Ramos (cell line): Measurements from ENCODE around the gene IFNE.
"Not testable (repeated sequence)": the region's sequence is repeated elsewhere in the genome, so short reads cannot be mapped to it uniquely, and the experiment has no call there.

Experiments
- in situ Hi-C: fragments of 300-500 bp; cut with MboI; formaldehyde crosslinking; loops from one replicate; pipeline ENCODE4 v1.14.3; 2022; ENCODE audit warnings: low sequenced_read_pairs; ENCODE audit not compliant: unreplicated experiment

Gene IFNE

DNA sequence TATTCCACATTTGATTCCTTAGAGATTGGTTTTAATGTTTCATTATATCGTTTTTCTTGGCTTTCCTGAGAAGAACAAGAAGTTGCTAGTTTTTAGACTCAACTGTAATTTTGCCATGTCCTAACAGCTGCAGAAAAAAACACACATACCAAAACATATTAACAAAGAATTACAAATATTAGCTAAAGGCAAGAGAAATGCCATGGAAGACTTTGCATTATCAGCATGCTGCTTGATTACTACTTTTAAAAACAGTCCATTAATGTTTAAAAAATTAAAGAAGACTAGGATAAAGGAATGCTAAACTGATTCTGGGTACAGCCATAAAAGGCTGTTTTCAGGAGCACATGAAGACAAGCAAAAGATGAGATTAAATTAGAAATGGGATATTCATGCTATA is 20.5 kb upstream of the IFNE start:
- in situ Hi-C loops = no loop called here

DNA sequence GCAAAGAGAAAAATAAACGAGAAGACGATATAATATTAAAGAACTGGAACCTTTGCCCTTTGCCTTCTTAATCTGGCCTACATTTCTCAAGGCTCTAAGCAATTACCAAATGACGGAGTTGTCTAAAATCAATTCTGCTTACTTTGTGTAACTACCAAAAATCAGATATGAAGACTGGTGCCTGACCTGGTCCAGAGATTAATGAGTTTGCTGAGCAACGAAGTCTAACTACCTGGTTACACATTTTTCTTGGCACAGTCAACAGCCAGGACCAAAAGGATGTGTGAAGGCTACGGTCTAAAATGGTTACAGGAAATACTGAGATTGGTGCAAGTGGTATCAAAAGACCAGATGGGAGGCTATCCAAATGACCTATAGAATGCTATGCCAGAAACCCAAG is 17.8 kb upstream of the IFNE start:
- in situ Hi-C loops = no loop called here

DNA sequence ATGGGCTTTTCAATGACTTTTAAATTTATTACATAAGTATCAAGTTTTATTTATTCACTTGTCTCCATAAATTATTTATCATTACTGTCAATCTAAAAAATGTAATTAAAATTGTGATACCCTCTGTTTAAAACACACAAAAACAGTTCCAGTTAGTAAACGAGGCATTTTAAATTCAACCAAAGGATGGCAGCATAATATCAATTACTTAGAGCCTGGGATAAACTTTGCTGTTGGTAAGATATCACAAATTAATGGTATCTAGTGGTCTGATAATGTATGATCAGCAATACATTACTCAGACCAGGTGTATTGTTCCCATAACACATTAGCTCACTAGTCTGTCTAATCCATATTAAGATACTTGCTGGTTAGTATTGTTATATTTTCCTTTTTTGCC is 9.6 kb upstream of the IFNE start:
- in situ Hi-C loops = no loop called here

DNA sequence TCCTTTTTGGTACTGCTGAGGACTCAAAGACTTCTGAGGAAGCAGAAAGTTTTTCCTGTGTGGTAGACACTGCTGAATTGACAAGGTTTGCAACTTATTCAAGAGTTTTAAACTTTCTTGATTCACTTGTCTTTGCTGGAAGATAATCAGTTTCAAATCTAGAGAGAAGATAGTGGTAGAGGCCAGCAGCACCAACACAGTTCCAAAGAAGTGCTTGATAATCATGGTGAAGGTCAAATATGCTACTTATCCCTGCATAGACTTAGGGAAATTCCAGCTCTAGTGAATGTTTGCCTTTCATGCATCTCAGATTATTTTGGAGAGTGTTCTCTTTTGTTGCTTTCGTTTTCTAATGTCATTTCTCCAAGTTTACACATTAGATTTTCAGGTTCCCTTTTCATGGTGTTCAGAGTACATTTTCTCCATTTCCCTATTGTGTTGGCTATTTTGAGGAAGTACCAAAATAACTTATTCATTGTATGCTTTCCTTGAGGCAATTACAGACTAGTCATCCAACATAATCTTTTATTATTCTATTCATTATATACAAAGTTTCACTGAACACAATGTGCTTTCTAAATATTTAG is 550 bp downstream of the IFNE start:
- in situ Hi-C loops = no loop called here

DNA sequence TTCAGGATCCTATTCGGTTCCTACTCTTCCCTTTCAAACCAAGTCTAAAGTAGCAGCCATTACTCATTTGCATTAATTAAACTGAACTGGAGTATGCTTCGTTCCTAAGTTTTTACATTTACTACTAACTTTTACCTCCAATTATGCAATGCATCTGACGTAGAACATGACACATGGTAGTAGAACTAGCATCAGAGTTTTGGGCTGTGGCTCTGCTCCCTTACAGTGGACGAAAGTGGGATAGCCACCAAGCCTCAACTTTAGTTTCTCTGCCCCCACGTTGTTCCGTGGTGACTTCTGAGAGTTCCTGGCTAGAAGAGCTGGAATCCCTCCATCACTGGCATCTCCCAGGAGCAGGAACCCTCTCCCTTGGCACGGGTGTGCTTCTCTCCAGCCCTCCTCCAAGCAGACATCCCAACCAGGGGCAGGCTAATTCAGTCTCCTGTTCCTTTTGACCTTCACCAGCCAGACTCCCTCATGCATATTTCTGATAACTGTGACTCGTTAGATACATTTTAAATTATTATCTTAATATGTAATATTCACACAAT is 2.9 kb downstream of the IFNE start:
- in situ Hi-C loops = no loop called here

DNA sequence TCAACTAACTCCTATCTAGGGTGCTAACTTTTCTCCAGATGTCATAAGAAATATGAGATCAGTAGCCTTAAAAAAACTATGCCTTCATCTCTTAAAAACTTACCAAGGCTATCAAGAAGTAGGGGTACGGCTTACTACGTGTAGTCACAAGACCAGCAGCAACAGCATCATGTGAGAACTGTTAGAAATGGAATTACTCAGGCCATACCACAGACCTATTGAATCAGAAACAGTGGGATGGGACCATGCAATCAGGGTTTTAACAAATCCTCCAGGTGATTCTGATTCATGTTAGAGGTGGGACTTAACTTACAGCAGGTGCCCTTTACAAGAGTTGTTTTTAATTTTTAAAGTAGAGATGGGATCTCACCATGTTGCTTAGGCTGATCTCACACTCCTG is 4.6 kb downstream of the IFNE start:
- in situ Hi-C loops = no loop called here

DNA sequence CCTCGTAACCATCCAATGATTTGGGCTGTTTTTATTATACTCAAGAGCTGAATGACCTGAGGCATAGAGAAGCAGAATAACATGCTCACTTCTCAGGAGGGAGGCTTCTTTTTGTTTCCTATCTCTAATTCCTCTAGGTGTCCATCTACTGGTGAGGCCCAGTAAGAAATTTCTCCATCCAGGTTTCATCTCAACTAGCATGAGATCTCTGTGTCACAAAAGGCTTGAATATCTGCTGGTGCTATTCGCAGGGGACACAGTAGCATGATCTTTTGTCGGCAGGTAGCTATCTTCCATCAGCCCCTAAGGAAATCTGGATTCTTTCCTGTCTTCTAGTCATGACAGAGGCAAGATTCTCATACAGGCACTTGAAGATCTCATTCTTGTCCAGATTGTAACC is 8.9 kb downstream of the IFNE start:
- in situ Hi-C loops = no loop called here

DNA sequence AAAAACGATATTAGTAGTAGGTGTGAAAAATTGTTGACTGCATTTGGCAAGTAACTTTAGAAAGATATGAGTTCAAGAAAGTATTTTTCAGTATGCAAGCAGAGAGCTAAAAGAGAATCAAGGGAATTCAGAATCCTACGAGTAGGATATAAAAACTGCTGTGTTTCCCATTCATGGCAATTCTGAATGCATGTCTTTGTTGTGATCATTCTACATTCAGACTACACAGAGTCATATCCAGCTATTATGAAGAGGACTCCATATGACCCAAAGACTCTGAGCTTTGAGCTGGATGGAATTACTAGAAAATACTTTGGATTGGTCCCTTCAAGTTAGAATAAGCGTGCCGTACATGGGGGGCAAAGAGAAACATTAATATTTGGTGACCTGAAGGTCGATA is 12.0 kb downstream of the IFNE start:
- in situ Hi-C loops = no loop called here

DNA sequence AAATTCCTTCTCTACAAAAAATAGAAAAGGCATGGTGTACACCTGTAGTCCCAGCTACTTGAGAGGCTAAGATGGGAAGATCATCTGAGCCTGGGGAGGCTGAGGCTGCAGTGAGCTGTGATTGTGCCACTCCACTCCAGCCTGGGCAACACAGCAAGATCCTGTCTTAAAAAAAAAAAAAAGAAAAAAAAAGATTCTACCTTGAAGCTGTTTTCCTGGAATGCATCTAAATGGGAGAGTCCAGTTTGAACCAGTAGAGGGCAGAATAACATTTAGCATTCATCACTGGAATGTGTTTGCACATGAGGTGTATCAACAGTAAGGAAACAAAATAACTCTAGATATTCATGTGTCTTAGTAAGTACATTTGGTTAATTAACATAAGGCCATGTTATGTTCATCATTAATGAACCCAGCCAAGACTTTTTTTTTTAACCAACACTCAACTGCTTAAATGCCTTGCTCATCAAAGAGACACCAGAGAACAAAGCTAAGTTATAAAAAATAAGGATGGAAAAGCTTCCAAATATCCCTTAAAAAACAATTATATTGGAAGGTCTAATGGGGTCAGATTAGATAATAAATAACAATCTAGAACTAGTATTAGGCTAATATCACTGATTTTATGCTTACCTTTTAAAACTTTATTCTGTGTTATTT is 16.1 kb downstream of the IFNE start:
- in situ Hi-C loops = no loop called here

DNA sequence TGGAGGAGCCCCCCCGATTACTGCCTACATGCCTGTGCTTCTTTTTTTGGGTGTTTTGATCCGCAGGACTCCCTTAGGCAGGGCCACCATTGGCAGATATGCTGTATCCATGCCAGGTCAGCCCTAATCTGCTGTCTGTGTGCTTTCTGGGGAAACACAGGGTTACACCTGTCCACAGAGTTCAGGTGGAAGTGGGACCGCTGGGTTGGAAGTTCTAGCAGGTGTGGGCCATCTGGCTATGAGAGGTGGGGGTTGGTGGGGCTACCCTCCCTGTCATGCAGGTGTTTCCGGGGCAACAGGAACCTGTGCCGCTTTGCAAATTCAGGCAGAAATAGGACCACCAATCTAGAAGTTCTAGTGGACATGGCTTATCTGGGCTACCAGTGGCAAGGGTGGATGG is 17.0 kb downstream of the IFNE start:
- in situ Hi-C loops = no loop called here

DNA sequence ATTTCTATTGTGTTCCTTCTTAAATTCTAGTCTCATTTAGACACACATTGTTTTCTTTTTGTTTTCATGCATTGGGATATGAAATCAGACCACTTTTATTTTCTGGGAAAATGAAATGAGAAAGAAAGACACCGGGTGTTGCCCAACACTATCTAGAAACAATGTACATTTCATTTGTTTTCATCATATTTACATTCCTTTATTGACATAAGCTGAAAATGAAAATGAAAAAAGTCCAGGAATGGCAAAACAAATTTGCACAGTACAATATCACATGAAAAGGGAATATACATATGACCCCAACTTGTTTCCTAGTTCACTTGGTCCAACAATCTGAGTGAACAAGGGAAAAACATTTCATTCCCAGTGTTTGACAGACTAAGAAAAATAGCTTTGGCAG is 20.7 kb downstream of the IFNE start:
- in situ Hi-C loops = no loop called here

DNA sequence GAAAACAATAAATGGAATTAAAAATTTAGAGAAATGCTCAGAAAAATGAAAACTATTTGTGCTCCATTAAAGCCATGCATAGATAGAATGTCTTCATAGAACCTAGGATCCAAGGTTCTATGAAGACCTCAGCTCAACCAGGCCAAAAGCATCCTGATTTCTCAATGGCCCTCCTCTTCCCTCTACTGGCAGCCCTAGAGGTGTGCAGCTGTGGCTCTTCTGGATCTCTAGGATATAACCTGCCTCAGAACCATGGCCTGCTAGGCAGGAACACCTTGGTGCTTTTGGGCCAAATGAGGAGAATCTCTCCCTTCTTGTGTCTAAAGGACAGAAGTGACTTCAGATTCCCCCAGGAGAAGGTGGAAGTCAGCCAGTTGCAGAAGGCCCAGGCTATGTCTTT is 26.8 kb downstream of the IFNE start:
- in situ Hi-C loops = no loop called here

DNA sequence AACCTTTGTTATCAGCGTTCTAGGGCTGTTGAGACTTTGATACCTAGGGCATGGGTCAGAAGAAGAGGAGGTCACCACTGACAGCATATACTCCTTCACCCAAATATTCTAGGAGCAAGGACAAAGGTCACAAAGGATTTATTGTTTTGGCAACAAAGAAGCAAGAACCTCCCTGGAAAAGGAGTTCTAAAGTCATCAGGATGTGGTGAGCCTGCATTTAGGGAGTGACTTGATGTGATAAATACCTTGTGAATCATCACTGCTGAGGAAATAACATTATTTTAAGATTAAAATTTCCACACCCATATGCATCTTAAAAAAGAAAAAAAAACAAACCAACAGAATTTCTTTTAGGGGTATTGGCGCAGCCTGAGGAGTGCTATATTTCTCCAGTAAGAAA is 28.0 kb downstream of the IFNE start:
- in situ Hi-C loops = no loop called here

DNA sequence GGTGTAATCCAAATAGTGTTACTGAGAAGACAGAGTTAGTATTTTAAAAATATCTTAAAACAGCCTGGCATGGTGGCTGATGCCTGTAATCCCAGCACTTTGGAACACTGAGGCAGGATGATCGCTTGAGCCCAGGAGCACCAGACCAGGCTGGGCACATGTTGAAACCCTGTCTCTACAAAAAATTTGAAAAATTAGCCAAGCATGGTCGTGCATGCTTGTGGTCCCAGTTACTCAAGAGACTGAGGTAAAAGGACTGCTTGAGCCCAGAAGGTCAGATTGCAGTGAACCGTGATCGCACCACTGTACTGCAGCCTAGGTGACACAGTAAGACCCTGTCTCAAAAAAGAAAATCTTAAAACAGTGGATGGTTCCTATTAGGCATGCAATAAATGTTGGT is 29.4 kb downstream of the IFNE start:
- in situ Hi-C loops = no loop called here

DNA sequence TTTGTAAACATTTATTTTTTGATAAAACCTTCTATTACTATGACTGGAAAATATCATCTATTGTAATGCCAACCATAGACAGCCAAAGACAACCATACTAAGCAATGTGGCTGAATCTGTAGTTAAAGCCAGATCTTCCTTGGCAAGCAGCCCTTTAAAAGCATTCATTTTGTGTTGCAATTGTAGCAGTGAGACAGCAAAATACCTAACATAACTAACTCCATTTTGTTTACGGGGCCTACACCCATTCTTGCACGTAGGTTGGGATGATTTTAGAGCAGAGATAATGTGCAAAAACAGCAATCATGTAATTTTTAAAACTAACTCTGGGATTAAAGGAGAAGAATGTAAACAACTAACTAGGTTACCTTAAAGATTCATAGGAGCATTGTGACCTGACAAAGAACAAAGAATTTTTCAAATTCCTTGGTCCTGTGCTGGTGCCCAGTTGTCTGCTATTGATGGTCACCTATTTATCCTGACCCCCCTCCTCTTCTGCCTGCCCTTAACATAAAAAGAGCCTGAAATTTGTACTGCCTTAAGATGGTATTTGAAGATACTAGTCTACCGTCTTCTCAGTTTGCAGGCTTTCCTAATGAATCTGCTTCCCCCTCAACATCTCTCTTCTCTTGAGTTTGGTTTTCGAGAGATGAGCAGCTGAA is 31.2 kb downstream of the IFNE start:
- in situ Hi-C loops = no loop called here

DNA sequence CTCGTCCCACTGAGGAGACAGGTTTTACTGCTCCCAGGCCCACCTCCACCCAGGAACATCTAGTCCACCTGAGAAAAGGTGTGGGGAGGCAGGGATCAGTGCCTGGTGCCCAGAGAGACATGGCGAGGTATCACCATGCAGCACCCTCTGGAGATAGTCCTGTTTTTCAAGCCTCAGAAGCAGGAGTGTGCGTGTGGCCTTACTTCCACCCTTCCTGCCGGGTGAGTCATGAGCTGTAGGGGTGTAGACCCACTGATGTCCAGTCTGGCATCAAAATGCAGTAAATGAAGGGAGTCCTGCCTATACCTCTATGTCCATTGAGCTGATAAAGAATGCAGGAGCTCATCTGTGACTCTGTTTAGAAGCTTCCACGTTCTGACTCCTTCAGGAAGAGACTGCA is 32.8 kb downstream of the IFNE start:
- in situ Hi-C loops = not testable (repeated sequence)

DNA sequence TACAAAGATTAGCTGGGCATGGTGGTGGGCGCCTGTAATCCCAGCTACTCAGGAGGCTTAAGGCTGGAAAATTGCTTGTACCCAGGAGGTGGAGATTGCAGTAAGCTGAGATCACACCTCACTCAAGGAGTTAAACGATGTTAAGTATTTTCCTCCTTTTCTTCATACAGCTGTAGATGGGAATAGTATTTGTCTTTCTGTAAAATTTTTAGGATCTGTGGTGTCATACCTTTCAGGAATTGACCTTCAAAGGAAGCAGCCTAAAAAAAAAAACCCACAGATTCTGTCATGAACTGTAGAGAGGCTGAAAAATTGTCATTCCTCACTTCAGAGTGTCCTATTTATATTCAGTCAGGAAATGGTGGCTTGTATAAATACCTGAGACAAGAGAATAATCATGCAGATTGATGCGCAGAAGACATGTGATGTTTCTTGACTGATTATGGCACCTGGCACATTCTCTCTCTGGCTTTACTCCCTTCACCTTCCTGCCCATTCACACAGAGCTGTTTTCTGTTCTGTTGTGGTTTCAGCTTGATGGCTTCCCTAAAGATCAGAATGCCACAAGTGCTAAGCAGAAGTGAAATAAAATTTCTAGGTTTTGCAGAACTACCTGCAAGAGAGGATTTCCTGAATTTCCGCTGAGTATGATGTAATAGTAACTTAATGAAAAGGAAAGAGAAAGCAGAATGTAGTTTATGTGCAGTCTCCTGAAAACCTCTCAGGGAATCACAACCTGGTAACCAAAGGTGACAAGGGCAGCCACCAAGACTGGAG is 38.1 kb downstream of the IFNE start:
- in situ Hi-C loops = no loop called here

DNA sequence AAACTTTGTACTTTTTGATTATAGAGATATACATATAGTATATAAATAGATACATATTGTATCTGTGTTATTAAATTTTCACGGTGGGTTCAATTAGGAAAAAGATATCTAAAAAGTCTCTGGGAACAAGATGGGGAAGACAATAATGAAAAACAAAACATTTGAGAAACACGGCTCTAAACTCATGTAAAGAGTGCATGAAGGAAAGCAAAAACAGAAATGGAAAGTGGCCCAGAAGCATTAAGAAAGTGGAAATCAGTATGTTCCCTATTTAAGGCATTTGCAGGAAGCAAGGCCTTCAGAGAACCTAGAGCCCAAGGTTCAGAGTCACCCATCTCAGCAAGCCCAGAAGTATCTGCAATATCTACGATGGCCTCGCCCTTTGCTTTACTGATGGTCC is 42.0 kb downstream of the IFNE start, which contains the start of gene IFNA1:
IFNA1 (plus strand) TSS at position 301 of the 400 bp plus-strand sequence; CDS start at position 370, 69 bp downstream.
- in situ Hi-C loops = no loop called here

DNA sequence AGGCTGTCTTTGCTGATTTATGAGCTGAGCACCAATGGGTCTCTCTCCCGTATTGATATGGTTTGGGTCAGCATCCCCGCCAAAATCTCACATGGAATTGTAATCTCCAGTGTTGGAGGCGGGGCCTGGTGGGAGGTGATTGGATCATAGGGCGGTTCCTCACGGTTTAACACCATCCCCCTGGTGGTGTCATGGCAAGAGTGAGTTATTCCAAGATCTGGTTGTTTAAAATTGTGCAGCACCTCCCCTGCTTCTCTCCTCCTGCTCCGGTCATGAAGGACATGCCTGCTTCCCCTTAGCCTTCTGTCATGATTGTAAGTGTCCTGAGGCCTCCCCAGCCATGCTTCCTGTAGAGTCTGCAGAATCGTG is 47.1 kb downstream of the IFNE start:
- in situ Hi-C loops = not testable (repeated sequence)

DNA sequence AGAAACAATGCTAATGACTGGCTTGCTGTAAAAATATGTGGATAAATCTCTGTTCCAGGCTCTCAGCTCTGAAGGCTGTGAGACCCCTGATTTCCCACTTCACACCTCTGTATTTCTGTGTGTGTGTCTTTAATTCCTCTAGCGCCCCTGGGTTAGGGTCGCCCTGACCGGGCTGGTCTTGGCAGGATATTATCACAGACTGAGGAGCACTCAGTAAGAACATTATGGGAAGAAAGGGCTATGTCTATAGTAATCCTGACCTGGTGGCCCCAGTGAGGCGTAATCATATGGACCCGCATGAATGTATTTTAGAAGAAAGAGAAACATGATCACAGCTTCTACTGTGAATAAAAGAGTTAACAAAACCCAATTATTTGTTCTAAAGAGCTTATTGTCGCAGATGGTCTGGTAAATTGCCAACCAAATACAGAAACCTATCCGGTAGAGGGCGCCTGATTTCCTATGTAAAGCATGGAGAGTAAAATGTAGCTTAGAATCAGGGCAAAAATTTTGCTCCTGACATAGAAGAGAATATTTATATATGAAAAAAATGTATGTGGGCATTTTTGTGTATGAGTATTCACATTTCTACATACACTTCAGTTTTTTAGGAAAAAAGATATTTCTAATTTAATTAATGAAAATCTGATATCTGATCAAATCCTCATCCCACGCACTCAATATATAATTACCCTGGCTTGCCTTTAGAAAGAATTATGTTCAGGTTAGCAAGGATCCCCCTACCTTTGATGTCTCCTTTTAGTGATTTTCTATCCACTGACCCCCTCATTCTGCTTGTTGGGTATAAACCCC is 47.7 kb downstream of the IFNE start:
- in situ Hi-C loops = no loop called here
